Stimulated activated effector memory CD8-positive, alpha-beta T cell treated with anti-CD3 and anti-CD28 coated beads, Interleukin-12 subunit alpha, Interleukin-12 subunit beta, amount 100 ng/mL, for 72 hours (primary cell): ENCODE measurements around the gene CEP126.
"Not testable (repeated sequence)": the region's sequence is repeated elsewhere in the genome, so short reads cannot be mapped to it uniquely, and the experiment has no call there.

Experiments
- ATAC-seq: fragments of 150-1000 bp; cut with Tn5 transposase; 2 replicates; pipeline ENCODE4 v1.10.0; 2021
- DNase-seq, 2 donors: peaks; one replicate each; pipeline ENCODE4 v3.0.0; 2021 to 2022; ENCODE audit warnings: low spot score in 2 of 2
- H3K27ac Mint-ChIP-seq: one replicate; pipeline ENCODE4 v1.8.0; 2022; ENCODE audit warnings: mild to moderate bottlenecking, mixed read lengths
- H3K36me3 Mint-ChIP-seq: one replicate; pipeline ENCODE4 v1.8.0; 2022; ENCODE audit warnings: mild to moderate bottlenecking, mixed read lengths
- H3K4me1 Mint-ChIP-seq: one replicate; pipeline ENCODE4 v1.8.0; 2022; ENCODE audit warnings: mixed read lengths
- H3K4me3 Mint-ChIP-seq: one replicate; pipeline ENCODE4 v1.8.0; 2022; ENCODE audit warnings: mild to moderate bottlenecking, mixed read lengths
- H3K9me3 Mint-ChIP-seq: one replicate; pipeline ENCODE4 v1.8.0; 2022; ENCODE audit warnings: mixed read lengths

Gene CEP126

GRCh38 chr11:101974255-101974654, 59.4 kb downstream of the CEP126 start:
- H3K4me3 Mint-ChIP-seq = no peak overlapping the region
- no peak for DNase-seq
- ATAC-seq = no peak
- H3K9me3 Mint-ChIP-seq = no peaks in the 10 kb centered on the region
- H3K36me3 Mint-ChIP-seq = no peaks in the 10 kb centered on the region
- H3K27ac Mint-ChIP-seq = no peak overlapping the region
- no peaks in the 10 kb centered on the region for H3K4me1 Mint-ChIP-seq

GRCh38 chr11:101974771-101975170, 60.0 kb downstream of the CEP126 start:
- H3K9me3 Mint-ChIP-seq = no peaks in the 10 kb centered on the region
- no peak overlapping the region for H3K27ac Mint-ChIP-seq
- H3K4me1 Mint-ChIP-seq = no peaks in the 10 kb centered on the region
- no peak overlapping the region for H3K4me3 Mint-ChIP-seq
- DNase-seq (no peak), ATAC-seq (no peak)
- no peaks in the 10 kb centered on the region for H3K36me3 Mint-ChIP-seq

- H3K36me3 Mint-ChIP-seq = no peaks in the 10 kb centered on the region
- no peaks in the 10 kb centered on the region for H3K9me3 Mint-ChIP-seq
- ATAC-seq = no peak
- H3K4me3 Mint-ChIP-seq = no peak overlapping the region
- no peak for DNase-seq
- no peaks in the 10 kb centered on the region for H3K4me1 Mint-ChIP-seq
- no peak overlapping the region for H3K27ac Mint-ChIP-seq
Observed at GRCh38 chr11:101975734-101976133, 60.9 kb downstream of the CEP126 start.

- Mint-ChIP-seq H3K27ac (no peak overlapping the region), H3K36me3 (no peaks in the 10 kb centered on the region), H3K4me1 (no peaks in the 10 kb centered on the region), H3K9me3 (no peaks in the 10 kb centered on the region), H3K4me3 (no peak overlapping the region)
- DNase-seq = no peak
- no peak for ATAC-seq
Observed at GRCh38 chr11:101987370-101987769, 72.6 kb downstream of the CEP126 start.

GRCh38 chr11:101993172-101993571, 78.4 kb downstream of the CEP126 start:
- peaks cover 3% of the 10 kb centered on the region for H3K9me3 Mint-ChIP-seq
- DNase-seq = no peak

GRCh38 chr11:101994052-101994469, 79.3 kb downstream of the CEP126 start:
- not testable (repeated sequence) for H3K9me3 Mint-ChIP-seq, H3K36me3 Mint-ChIP-seq, H3K27ac Mint-ChIP-seq, ATAC-seq, DNase-seq, H3K4me1 Mint-ChIP-seq, H3K4me3 Mint-ChIP-seq

More at GRCh38 chr11:101993172-101993571, 78.4 kb downstream of the CEP126 start:
- Mint-ChIP-seq H3K27ac (no peak overlapping the region), H3K36me3 (no peaks in the 10 kb centered on the region), H3K4me1 (no peaks in the 10 kb centered on the region), H3K4me3 (no peak overlapping the region)
- ATAC-seq = no peak

- no peak overlapping the region for H3K27ac Mint-ChIP-seq
- H3K4me1 Mint-ChIP-seq = no peaks in the 10 kb centered on the region
- H3K36me3 Mint-ChIP-seq = no peaks in the 10 kb centered on the region
Observed at GRCh38 chr11:101996111-101996510, 81.3 kb downstream of the CEP126 start.

GRCh38 chr11:102001657-102002338, 87.0 kb downstream of the CEP126 start:
- no peak overlapping the region for H3K4me3 Mint-ChIP-seq

More at GRCh38 chr11:101996111-101996510, 81.3 kb downstream of the CEP126 start:
- ATAC-seq = no peak
- DNase-seq = no peak
- peaks cover 3% of the 10 kb centered on the region for H3K9me3 Mint-ChIP-seq
- no peak overlapping the region for H3K4me3 Mint-ChIP-seq

GRCh38 chr11:102004220-102004619, 89.4 kb downstream of the CEP126 start:
- H3K36me3 Mint-ChIP-seq = no peaks in the 10 kb centered on the region
- H3K27ac Mint-ChIP-seq = no peak overlapping the region
- ATAC-seq (no peak), DNase-seq (no peak)
- H3K9me3 Mint-ChIP-seq = no peaks in the 10 kb centered on the region
- no peaks in the 10 kb centered on the region for H3K4me1 Mint-ChIP-seq
- no peak overlapping the region for H3K4me3 Mint-ChIP-seq

More at GRCh38 chr11:102001657-102002338, 87.0 kb downstream of the CEP126 start:
- no peaks in the 10 kb centered on the region for H3K9me3 Mint-ChIP-seq
- DNase-seq = no peak
- H3K36me3 Mint-ChIP-seq = no peaks in the 10 kb centered on the region
- no peaks in the 10 kb centered on the region for H3K4me1 Mint-ChIP-seq
- no peak for ATAC-seq
- H3K27ac Mint-ChIP-seq = no peak overlapping the region

GRCh38 chr11:102005306-102005705, 90.5 kb downstream of the CEP126 start:
- Mint-ChIP-seq H3K4me1 (no peaks in the 10 kb centered on the region), H3K4me3 (no peak overlapping the region), H3K36me3 (no peaks in the 10 kb centered on the region), H3K27ac (no peak overlapping the region), H3K9me3 (no peaks in the 10 kb centered on the region)
- no peak for DNase-seq
- no peak for ATAC-seq

GRCh38 chr11:102006835-102007566, 92.2 kb downstream of the CEP126 start:
- Mint-ChIP-seq H3K9me3 (no peaks in the 10 kb centered on the region), H3K36me3 (no peaks in the 10 kb centered on the region), H3K4me3 (no peak overlapping the region), H3K4me1 (no peaks in the 10 kb centered on the region), H3K27ac (no peak overlapping the region)
- ATAC-seq (no peak), DNase-seq (no peak)

GRCh38 chr11:102007567-102008437, 93.0 kb downstream of the CEP126 start:
- Mint-ChIP-seq H3K9me3 (no peaks in the 10 kb centered on the region), H3K4me3 (no peak overlapping the region), H3K4me1 (no peaks in the 10 kb centered on the region), H3K36me3 (no peaks in the 10 kb centered on the region), H3K27ac (no peak overlapping the region)
- DNase-seq (no peak), ATAC-seq (no peak)

GRCh38 chr11:102010776-102011494, 96.1 kb downstream of the CEP126 start:
- Mint-ChIP-seq H3K9me3 (no peaks in the 10 kb centered on the region), H3K4me3 (no peak overlapping the region), H3K4me1 (no peaks in the 10 kb centered on the region), H3K27ac (no peak overlapping the region), H3K36me3 (no peaks in the 10 kb centered on the region)
- ATAC-seq (no peak), DNase-seq (no peak)

- no peaks in the 10 kb centered on the region for H3K4me1 Mint-ChIP-seq
- ATAC-seq (peak; percentile 60), DNase-seq (no peak)
- no peak overlapping the region for H3K27ac Mint-ChIP-seq
- no peak overlapping the region for H3K4me3 Mint-ChIP-seq
- no peaks in the 10 kb centered on the region for H3K36me3 Mint-ChIP-seq
- H3K9me3 Mint-ChIP-seq = no peaks in the 10 kb centered on the region
Observed at GRCh38 chr11:102012946-102013345, 98.1 kb downstream of the CEP126 start.

- no peaks in the 10 kb centered on the region for H3K9me3 Mint-ChIP-seq
- H3K4me1 Mint-ChIP-seq = no peaks in the 10 kb centered on the region
- DNase-seq = no peak
- no peak for ATAC-seq
- H3K27ac Mint-ChIP-seq = no peak overlapping the region
- H3K4me3 Mint-ChIP-seq = no peak overlapping the region
- no peaks in the 10 kb centered on the region for H3K36me3 Mint-ChIP-seq
Observed at GRCh38 chr11:102014756-102015155, 99.9 kb downstream of the CEP126 start.
